A549 treated with Mapracorat at 1 μM for 4 hours (cell line): ENCODE measurements around the gene OXSR1. TPM values are rescaled to one million over a fixed set of nuclear protein-coding genes. Genes with fewer than 3 reads are reported as not detected.

ENCODE experiments used
- total RNA-seq: library from RNA; stranded (reverse); fragments of 200-300 nt; extraction: Qiagen RNA extraction; gene quantifications from 5 replicates; pipeline ENCODE4 v1.2.3, GENCODE V29; 2022

OXSR1 gene
- total RNA-seq = 26.3 to 37.2 TPM (median 35.1 TPM) in 5 replicates

GRCh38 chr3:38164952-38165721 lies at the start of gene OXSR1:
OXSR1 (plus strand) TSS chr3:38165537; CDS start chr3:38165877, 340 bp downstream.

DNA sequence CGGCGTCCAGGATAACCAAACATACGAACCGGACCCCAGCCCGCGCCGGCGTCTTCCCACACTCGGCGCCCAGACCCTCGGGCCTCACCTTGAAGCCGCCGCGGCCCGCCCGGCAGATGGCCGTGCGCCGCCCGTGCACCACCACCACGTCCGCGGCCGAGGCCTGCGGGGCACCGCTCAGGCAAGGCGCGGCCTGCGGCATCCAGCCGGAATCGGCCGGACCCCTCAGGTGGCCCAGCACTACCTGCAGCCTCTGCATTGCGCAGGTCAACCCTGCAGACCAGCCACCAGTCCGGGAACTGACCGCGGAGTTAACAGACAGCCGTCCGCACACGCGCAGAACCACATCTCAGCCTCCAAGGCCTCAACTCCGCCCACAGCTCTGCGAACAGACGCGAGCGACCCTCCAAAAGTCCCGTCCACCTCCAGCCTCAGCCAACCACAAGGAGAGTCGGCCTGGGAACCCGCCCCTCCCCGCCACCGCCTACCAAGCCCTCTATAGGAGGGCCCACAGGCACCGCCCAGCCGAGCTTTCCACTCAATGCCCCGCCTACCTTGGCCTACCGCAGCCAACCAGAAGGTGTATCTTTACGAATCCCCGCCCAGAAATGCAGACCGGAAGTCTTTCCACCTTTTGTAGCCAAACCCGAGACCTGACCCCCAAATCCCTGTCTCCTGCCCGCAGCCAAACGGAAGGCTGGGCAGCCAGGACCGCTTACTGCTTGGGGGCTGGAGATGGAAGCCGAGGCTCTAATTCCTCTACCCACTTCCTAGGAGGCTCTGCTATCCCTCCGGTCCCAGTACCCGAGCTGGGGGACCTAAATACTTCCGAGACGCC lies 28.3 kb upstream of the OXSR1 start, which contains the start of gene ACAA1:
Gene ACAA1, minus strand, starts transcription at position 351 of the 838 bp plus-strand sequence. Its CDS starts 92 bp downstream, at position 259.

DNA sequence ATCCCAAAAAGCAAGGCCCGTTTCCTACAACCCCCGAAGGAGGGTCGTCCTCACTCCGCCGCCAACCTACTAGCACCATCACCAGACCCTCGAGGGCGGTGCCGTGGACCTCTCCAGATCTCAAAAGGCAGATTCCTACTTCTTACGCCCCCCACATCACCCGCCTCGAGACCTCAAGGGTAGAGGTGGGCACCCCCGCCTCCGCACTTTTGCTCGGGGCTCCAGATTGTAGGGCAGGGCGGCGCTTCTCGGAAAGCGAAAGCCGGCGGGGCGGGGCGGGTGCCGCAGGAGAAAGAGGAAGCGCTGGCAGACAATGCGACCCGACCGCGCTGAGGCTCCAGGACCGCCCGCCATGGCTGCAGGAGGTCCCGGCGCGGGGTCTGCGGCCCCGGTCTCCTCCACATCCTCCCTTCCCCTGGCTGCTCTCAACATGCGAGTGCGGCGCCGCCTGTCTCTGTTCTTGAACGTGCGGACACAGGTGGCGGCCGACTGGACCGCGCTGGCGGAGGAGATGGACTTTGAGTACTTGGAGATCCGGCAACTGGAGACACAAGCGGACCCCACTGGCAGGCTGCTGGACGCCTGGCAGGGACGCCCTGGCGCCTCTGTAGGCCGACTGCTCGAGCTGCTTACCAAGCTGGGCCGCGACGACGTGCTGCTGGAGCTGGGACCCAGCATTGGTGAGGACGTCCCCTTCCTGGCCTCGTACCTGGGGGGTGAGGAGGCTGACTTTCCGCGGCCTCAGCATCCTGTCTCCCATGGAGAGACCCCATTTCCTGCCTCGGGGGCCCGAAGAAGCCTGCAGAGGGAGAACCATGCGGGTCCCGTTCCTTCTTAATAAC lies 26.8 kb upstream of the OXSR1 start, which contains the start of gene MYD88:
Gene MYD88, plus strand, starts transcription at position 313 of the 842 bp plus-strand sequence. Its CDS starts 40 bp downstream, at position 353.

DNA sequence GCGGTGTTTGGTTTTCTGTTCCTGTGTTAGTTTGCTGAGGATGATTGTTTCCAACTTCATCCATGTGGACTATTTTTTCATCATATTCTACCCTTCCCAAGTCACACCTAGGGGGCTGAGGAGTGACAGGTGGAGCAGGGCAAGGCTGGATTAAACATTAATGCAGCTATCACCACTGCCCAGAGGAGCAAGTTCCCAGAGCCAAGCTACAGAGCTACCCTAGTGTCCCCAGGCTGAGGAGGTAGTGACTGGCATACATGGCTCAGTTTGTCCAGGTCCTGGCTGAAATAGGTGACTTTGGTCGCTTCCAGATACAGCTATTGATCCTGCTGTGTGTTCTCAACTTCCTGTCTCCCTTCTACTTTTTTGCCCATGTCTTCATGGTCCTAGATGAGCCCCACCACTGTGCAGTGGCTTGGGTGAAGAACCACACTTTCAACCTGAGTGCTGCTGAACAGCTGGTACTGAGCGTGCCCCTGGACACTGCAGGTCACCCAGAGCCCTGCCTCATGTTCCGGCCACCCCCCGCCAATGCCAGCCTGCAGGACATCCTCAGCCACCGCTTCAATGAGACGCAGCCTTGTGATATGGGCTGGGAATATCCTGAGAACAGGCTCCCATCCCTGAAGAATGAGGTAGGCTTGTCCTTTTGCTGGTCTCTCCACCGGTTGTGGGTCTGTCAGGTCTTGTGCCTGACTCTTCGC lies 100.4 kb downstream of the OXSR1 start, which contains the start of gene SLC22A13:
Gene SLC22A13, plus strand, starts transcription at position 209 of the 704 bp plus-strand sequence. Its CDS starts 49 bp downstream, at position 258.

DNA sequence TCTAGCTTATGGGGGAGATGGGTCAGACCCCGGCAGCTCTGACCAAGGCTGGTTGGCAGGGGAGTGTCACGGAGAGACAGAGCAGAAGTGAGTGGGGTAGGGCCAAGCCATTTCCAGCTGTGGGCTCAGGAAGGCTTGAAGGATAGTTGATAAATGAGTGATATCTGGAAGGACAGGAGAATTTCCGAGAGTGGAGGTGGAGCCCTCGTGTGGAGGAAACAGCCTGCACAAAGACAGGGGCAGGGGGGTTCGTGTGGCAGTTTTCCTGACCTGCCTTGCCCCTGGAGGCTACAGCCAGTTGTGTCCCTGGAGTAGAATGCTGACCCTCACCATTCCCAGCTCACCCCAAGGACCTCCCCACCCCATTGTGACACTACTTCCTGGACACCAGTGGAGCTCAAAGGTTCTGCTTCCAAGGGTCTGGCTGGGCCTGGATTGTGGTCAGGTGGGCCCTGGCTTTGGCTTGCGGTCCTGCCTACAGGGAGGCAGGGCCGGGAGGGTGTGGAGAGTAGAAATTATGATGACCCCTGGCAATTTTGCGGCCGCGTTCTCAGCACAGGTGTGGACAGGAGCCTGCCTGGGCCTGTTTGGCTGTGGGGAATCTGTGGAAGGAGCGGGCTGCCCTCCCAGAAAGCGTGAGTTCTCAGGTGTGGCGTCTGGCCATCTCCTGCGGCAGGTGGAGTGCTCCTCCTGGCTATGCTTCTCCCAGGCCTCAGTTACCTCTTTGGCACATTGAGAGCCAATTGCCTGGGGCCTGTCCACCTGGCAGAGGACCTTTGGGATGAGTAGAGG lies 116.8 kb downstream of the OXSR1 start, which contains the start of gene SLC22A14:
Gene SLC22A14, plus strand, starts transcription at position 400 of the 792 bp plus-strand sequence. CDS start 23,733 bp downstream, outside the sequence.

Other genes with a start within 250 kb of the OXSR1 start
- gene VILL, start 174.8 kb upstream of the OXSR1 start, total RNA-seq = 0.07 to 0.32 TPM (median 0.18 TPM) in 4 of 5 replicates, not detected in the other
- gene PLCD1, start 135.9 kb upstream of the OXSR1 start, total RNA-seq = 3.3 to 5.1 TPM (median 3.7 TPM) in 5 replicates
- gene DLEC1, start 126.3 kb upstream of the OXSR1 start, total RNA-seq = 0.03 to 0.05 TPM (median 0.04 TPM) in 3 of 5 replicates, not detected in the others
- 41.6 to 52.7 TPM (median 46.9 TPM) in 5 replicates for gene ACAA1, start 28.4 kb upstream of the OXSR1 start, total RNA-seq
- 22.1 to 25.2 TPM (median 23.1 TPM) in 5 replicates for gene MYD88, start 26.9 kb upstream of the OXSR1 start, total RNA-seq
- not detected in 5 replicates for gene SLC22A13, start 100.3 kb downstream of the OXSR1 start, total RNA-seq
- gene SLC22A14, start 116.8 kb downstream of the OXSR1 start, total RNA-seq = 0.06 to 0.07 TPM (median 0.07 TPM) in 3 of 5 replicates, not detected in the others
- 2.5 to 4.3 TPM (median 4.0 TPM) in 5 replicates for gene XYLB, start 181.2 kb downstream of the OXSR1 start, total RNA-seq